Endometrial microvascular endothelial cells (primary cell): Measurements from ENCODE around the gene SAP130. TPM values are rescaled to one million over a fixed set of nuclear protein-coding genes. Genes with fewer than 3 reads are reported as not detected.
"Not testable (repeated sequence)": the region's sequence is repeated elsewhere in the genome, so short reads cannot be mapped to it uniquely, and the experiment has no call there.

Source experiments
- in situ Hi-C: cut with HindIII; loops from 2 replicates; pipeline ENCODE4 v1.10.0; 2017; ENCODE audit warnings: low sequenced_read_pairs, low pct_unique_long_range_greater_than_20kb; ENCODE audit errors: inconsistent ontology term
- total RNA-seq: library from RNA; depleted of rRNA; stranded (reverse); fragments of >200 nt; gene quantifications from one replicate; pipeline ENCODE4 v1.2.3, GENCODE V29; 2015; ENCODE audit errors: inconsistent ontology term

SAP130 gene
- total RNA-seq, 1 donor from 2014 or later, result 21.1 TPM

DNA sequence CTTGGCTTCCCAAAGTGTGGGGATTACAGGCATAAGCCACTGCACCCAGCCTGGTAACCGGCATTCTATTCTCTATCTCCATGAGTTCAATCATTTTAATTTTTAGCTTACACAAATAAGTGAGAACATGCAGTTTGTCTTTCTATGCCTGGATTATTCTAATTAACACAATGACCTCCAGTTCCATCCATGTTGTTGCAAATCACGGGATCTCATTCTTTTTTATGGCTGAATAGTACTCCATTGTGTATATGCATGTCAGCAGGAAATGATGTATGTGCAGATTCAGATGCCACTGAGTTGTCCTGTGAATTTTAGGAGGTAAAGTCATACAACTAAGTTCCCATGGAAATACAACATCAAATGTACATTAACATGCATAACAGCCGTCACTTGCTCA, 117.4 kb downstream of the SAP130 start:
- in situ Hi-C loops, result no loop called here

DNA sequence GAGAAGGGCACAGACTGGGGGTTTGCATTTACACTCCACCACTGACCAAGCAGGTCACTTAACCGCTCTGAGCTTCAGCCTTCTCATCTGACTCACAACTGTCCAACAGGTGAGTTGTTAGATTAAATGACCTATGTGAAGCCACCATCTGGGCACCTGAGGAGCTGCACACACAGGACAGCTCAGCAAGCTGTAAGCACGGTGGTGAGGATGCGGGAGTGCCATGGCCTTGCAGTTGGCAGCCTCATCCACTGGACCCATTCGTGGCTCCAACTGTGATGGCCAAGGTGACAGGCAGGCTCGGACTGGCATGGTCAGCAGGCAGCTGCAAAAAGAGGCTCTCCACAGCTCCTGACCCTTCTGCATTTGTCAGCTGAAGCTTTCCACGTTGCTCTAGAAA, 118.8 kb downstream of the SAP130 start:
- in situ Hi-C loops, result no loop called here

DNA sequence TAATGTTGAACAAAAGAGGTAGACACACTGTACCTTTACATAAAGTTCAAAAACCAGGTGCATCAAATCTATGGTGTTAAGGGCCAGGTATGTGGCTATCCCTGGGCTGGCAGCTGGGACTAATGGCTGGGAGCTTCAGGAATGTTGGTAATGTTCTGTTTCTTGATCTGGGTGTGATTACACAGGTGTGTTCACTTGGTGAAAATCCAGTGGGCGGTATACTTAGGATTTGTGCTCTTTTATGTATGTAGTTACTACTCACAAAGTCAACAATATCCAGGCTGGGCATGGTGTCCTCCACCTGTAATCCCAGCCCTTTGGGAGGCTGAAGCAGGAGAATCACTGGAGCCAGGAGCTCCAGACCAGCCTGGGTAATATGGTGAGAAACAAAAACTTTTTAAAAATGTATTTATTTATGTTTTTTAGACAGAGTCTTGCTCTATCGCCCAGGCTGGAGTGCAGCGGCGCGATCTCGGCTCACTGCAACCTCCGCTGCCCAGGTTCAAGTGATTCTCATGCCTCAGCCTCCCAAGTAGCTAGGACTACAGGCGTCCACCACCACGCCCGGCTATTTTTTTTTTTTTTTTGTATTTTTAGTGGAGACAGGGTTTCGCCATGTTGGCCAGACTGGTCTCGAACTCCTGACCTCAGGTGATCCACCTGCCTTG, 120.0 kb downstream of the SAP130 start:
- in situ Hi-C loops, result not testable (repeated sequence)

DNA sequence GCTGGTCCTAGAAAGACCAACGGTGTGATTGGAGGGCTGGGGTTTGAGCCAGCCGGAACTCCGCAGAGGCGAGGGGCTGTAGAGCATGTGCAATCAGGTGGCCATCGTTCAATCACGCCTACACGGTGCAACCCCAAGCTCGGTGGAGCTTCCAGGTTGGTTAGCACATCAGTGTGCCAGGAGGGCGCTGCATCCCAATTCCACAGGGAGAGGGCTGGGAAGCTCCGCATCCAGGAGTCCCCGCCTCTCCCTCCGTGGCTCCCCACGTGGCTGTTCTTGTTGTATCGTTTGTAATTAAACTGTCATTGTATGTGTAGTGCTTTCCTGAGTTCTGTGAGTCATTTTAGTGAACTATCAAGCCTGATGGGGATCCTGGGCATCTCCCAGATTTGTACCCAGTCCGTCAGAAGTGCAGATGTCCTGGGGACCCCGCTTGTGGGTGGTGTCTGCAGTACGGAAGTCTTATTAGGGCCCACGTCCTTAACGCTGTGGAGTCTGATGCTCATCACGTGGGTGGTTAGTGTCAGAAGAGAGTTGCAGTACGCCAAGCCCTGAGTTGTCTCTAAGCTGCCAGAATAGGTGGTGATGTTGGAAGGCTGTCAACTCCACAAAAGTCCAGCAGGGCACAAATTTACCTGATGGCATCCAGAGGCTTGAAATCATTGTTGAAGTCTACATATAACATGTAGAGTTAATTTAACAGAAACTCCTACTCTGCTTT, 121.5 kb downstream of the SAP130 start:
- in situ Hi-C loops, result no loop called here

DNA sequence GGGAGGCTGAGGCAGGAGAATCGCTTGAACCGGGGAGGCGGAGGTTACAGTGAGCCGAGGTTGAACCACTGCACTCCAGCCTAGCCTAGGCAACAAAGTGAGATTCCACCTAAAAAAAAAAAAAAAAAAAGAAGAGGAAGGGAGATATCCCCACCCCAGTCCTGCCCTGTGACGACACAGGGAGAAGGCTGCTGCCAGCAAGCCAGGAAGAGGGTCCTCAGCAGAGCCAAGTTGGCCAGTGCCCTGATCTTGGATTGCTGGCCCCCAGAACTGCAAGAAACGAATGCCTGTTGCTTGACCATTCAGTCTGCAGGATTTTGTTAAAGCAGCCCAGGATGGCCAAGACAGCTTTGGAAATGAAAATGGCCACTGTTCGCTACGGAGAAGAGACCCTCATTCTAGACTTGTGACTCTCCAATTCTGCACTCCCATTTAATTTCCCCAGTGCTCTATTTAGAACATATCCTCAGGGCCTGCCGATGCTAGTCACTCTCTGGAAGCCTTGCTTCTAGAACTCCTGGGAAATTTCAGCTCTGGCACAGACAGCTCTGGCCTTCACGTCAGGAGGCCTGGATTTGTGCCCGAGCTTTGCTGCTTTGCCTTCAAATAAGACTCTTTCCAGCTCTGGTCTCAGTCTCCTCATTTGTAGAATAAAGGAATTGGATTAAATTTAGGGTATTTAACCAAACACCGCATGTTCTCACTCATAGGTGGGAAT, 126.4 kb downstream of the SAP130 start:
- in situ Hi-C loops, result no loop called here

DNA sequence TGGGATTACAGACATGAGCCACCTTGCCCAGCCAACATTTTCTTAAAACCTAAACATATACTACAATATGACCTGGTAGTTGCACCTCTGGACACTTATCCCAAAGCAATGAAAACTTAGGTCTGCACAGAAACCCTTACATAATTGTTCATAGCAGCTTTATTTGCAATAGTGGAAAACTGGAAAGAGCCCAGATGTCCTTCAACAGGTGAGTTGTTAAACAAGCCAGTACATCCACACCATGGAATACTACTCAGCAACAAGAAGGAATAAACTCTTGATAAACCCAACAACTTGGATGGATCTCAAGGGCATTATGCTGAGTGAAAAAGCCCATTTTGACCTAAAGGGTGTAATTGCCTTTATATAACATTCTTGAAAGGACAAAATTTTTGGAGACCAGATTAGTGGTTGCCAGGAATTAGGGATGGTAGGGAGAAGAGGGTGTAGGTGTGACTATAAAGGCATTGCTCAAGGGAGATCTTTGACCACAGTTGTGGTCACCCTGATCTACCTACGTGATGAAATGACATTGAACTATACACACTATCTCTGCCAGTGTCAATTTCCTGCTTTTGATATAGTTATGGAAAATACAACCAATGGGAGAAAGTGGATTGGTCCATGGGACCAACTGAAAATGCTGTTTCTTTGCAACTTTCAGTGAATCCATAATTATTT, 130.2 kb downstream of the SAP130 start:
- in situ Hi-C loops, result no loop called here

DNA sequence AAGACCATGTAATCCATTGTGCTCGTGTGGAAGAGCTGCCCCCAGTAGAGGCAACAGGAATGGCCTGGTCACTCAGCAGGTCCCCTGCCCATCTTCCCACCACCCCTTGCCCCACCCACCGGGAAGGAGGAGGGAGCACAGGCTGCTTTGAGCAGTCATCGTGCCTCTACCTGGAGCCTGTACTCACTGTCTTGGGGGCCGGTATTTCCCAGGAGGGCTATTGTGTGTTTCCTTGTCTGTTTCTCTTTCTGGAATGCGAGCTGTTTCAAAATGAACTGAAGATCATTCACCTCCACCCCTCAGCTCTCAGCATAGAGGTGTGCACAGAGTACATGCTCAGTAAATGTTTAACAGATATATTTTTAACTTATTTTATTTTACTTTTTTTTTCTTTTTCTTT, 134.4 kb downstream of the SAP130 start:
- in situ Hi-C loops, result no loop called here

DNA sequence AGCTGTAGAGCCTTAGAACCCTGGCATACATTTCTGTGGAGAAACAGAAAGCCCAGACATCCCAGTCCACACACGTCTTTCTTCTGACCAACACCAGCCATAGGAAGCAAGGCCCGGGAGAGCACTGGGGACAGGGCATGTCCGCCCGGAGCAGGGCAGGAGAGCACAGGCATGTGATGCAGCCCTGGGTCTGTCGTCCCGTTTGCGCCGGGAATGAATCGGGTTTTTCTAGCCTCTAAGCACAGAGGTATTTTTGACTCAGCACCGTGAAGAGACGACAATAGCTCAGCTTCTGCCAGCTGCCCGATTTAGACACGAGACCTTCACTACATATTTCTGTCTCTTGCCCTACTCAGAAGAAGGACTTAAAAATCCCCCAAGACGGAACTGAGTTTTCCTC, 134.8 kb downstream of the SAP130 start:
- in situ Hi-C loops, result no loop called here

DNA sequence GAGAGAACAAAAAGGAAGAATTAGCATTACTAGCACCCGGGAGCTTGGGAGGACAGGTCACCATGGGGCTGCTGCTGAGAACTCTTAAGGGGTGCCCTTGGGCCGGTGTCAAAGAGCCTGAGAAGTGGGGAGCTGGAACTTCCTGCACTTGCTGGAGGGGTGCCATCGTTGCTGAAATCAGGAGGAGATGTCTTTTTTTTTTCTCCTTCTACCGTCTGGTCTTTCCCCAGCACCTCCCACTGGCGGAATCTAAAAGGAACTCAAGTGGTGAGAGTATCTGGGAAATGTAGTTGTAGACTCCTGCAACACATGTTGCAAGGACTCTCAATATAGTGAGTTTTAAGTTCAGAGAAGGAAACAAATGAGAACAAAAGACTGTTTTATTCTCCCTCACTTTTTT, 136.0 kb downstream of the SAP130 start:
- in situ Hi-C loops, result no loop called here

Other genes with a start within 250 kb of the SAP130 start
- gene WDR33, start 216.9 kb downstream of the SAP130 start, total RNA-seq, result 18.0 TPM
- 19.3 TPM for gene POLR2D, start 169.9 kb downstream of the SAP130 start, total RNA-seq
- 14.1 TPM for gene AMMECR1L, start 142.1 kb downstream of the SAP130 start, total RNA-seq
- gene UGGT1, start 63.1 kb upstream of the SAP130 start, total RNA-seq, result 51.5 TPM